Omental fat pad (tissue), 4 donors: ENCODE measurements around the gene ZDHHC24. TPM values are rescaled to one million over a fixed set of nuclear protein-coding genes. Genes with fewer than 3 reads are reported as not detected.
"Not testable (repeated sequence)": the region's sequence is repeated elsewhere in the genome, so short reads cannot be mapped to it uniquely, and the experiment has no call there.

ENCODE experiments used
- ATAC-seq: fragments of 150-250 bp; one replicate; pipeline ENCODE4 v1.9.1; 2016; ENCODE audit warnings: mild to moderate bottlenecking, moderate library complexity; ENCODE audit not compliant: low FRiP score
- DNase-seq: peaks from one replicate; pipeline ENCODE4 v3.0.0-alpha.2; 2019; ENCODE audit warnings: low spot score
- CTCF ChIP-seq, 3 donors: fragments of 450-650 bp; IDR thresholded peaks; one replicate each; pipeline ENCODE4 v1.5.1; 2016 to 2017; ENCODE audit warnings: antibody characterized with exemption in 3 of 3, mild to moderate bottlenecking in 3 of 3, moderate library complexity in 2 of 3
- total RNA-seq, 4 donors: library from RNA; depleted of rRNA; stranded (reverse); fragments of >200 nt; gene quantifications; one replicate each; pipeline ENCODE4 v1.1.0, GENCODE V29; 2016

Gene ZDHHC24
- total RNA-seq, 4 donors from 2014 or later: 12.1 to 18.7 (median 13.0) TPM

GRCh38 chr11:66546368-66546965, 619 bp upstream of the ZDHHC24 start, which contains the start of gene ACTN3:
Gene ACTN3 (plus strand): TSS chr11:66546903. CDS start chr11:66546938, 35 bp downstream.
- TF ChIP-seq CTCF (IDR thresholded peaks at IDR 0.05): no peak
- ATAC-seq: no peak

GRCh38 chr11:66544952-66545351, 896 bp downstream of the ZDHHC24 start:
- ATAC-seq: not testable (repeated sequence)

More at GRCh38 chr11:66546368-66546965, 619 bp upstream of the ZDHHC24 start, which contains the start of gene ACTN3:
- DNase-seq: no peak

GRCh38 chr11:66543263-66544107, 2.4 kb downstream of the ZDHHC24 start:
- TF ChIP-seq CTCF (IDR thresholded peaks at IDR 0.05): no peak
- DNase-seq: no peak
- no peak for ATAC-seq

More at GRCh38 chr11:66544952-66545351, 896 bp downstream of the ZDHHC24 start:
- DNase-seq: not testable (repeated sequence)

GRCh38 chr11:66542362-66542761, 3.5 kb downstream of the ZDHHC24 start:
- DNase-seq: no peak
- peak; percentile 11 for ATAC-seq
- no peak for TF ChIP-seq CTCF (IDR thresholded peaks at IDR 0.05)

- DNase-seq (no peak), ATAC-seq (no peak)
- TF ChIP-seq CTCF (IDR thresholded peaks at IDR 0.05): no peak
Measured at GRCh38 chr11:66541892-66542291, 4.0 kb downstream of the ZDHHC24 start.

GRCh38 chr11:66540598-66540997, 5.2 kb downstream of the ZDHHC24 start:
- ATAC-seq, DNase-seq: not testable (repeated sequence)

- ATAC-seq: no peak
- DNase-seq: no peak
Measured at GRCh38 chr11:66539870-66540213, 6.0 kb downstream of the ZDHHC24 start.

More at GRCh38 chr11:66539870-66540213, 6.0 kb downstream of the ZDHHC24 start:
- no peak for TF ChIP-seq CTCF (IDR thresholded peaks at IDR 0.05)
